Mucosa of stomach (tissue), 1 donor: ENCODE measurements around the gene MRPL53.
A peak's percentile ranks its signal among the peaks of the same experiment; 100 is the strongest.

Source experiments
- H3K27me3 ChIP-seq: one replicate; pipeline ENCODE4 v1.7.0; 2013; ENCODE audit warnings: mild to moderate bottlenecking, low read length; ENCODE audit not compliant: control insufficient read depth, insufficient read depth
- H3K36me3 ChIP-seq: one replicate; pipeline ENCODE4 v1.7.0; 2013; ENCODE audit warnings: low read length; ENCODE audit not compliant: control insufficient read depth, insufficient read depth
- H3K4me1 ChIP-seq: one replicate; pipeline ENCODE4 v1.7.0; 2013; ENCODE audit warnings: mild to moderate bottlenecking, low read length; ENCODE audit not compliant: control insufficient read depth, insufficient read depth
- H3K4me3 ChIP-seq: one replicate; pipeline ENCODE4 v1.7.0; 2013; ENCODE audit warnings: low read length
- H3K9ac ChIP-seq: one replicate; pipeline ENCODE4 v1.7.0; 2013; ENCODE audit warnings: mild to moderate bottlenecking, low read length, moderate library complexity
- H3K9me3 ChIP-seq: one replicate; pipeline ENCODE4 v1.7.0; 2013; ENCODE audit warnings: mild to moderate bottlenecking, low read length, moderate library complexity; ENCODE audit not compliant: control insufficient read depth
- donor health status: Pancreatic carcinoma.

The MRPL53 gene

DNA sequence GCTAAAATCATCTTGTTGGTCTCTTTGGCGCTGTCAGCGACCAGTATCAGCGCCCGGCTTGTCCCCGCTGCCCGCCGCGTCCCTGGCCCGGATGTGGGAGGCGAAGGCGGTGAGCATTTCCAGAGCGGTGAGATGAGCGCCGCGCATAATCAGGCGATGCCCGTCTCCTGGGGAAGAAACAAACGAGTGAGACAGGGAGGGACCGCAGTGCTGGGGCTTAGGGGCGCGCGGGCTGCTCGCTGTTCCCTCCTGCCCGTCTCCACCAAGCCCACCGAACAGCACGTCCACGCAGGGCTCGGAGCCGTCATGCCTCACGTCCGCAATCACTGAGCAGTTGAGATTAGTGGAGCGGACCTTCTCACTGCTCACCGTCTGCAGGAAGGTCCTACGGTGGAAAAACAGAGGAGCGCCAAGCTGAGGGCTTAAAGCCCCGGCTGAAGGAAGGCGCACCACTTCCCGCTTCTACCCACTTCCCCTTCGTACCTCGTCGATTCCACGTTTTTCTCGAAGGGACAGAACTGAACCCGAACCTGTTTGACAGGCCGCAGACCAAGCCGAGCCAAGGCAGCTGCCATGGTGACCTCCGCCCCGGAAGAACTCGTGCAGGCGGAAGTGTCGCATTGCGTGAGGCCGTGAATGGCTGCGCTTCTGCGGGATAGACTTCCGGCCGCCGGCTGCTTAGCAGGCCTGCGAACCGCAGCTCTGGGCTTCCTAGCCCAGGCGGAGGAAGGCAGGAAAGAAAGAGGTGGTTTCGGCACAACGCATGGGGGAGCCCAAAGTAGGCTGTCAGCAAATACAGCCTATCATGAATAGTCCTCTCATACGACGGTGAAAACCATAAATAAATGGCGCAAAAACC is at the start of gene MRPL53:
Gene MRPL53, minus strand, starts transcription at position 595 of the 859 bp plus-strand sequence. Its CDS starts 20 bp downstream, at position 575.
- Histone ChIP-seq H3K9ac (peak within 1 kb of the TSS; percentile 76), H3K9me3 (no peaks in the 10 kb centered on the region), H3K4me1 (peaks cover 14% of the 10 kb centered on the region), H3K36me3 (peaks cover 4% of the 10 kb centered on the region), H3K27me3 (no peaks in the 10 kb centered on the region), H3K4me3 (peak within 1 kb of the TSS; percentile 31)

DNA sequence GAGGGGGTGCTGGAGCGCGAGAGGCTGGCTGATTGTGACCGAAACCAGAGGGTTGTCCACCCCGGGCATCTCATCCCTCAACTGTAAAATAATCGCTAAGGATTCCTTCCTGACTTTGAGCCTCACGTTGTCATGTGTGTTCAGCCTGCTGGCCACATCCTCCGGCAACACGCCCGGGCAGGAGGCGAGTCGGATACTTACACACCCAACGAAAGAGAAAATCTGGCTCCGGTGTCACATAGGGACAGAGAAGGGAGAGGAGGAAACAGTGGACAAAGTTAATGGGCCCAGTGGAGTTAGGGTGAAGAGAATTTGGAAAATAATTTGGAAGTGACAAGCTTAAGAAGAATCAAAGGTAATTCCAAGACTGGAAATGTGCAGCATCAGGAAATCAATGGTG is 44.2 kb upstream of the MRPL53 start:
- no peak overlapping the region for H3K9ac ChIP-seq
- no peaks in the 10 kb centered on the region for H3K9me3 ChIP-seq
- H3K27me3 ChIP-seq = peaks cover 76% of the 10 kb centered on the region
- H3K4me1 ChIP-seq = peaks cover 21% of the 10 kb centered on the region
- peak overlapping the region; percentile 19 for H3K4me3 ChIP-seq
- no peaks in the 10 kb centered on the region for H3K36me3 ChIP-seq

DNA sequence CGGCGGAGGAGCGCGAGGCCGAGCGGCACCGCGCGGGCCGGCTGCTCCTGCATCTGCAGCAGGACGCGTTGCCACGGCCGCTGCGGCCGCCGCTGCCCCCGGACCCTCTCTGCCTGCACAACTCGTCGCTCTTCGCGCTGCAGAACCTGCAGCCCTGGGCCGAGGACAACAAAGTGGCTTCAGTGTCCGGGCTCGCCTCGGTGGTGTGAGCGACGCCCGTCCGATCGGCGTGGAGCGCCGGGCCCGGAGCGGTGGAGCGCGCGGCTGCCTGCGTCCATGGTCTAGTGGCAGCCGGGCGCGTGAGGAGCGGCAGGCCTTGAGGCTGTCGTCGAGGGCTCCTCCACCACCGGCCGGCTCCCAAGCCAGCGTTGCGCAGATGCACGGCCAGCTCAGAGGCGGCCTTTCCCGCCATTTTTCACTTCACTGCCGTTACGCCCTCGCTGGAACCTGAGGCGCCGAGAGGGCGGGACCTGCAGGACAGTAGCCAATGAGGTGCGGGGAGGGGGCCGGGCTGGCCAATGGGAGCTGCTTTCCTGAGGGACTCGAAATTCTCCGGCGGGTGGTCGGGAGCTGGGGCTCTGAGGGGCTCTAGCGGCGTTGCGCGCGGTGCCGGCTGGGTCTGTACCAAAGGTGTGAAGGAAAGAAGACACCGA is 43.6 kb upstream of the MRPL53 start:
- H3K27me3 ChIP-seq = peaks cover 81% of the 10 kb centered on the region
- H3K4me3 ChIP-seq = peak overlapping the region; percentile 19
- no peaks in the 10 kb centered on the region for H3K36me3 ChIP-seq
- no peaks in the 10 kb centered on the region for H3K9me3 ChIP-seq
- no peak overlapping the region for H3K9ac ChIP-seq
- peaks cover 21% of the 10 kb centered on the region for H3K4me1 ChIP-seq

DNA sequence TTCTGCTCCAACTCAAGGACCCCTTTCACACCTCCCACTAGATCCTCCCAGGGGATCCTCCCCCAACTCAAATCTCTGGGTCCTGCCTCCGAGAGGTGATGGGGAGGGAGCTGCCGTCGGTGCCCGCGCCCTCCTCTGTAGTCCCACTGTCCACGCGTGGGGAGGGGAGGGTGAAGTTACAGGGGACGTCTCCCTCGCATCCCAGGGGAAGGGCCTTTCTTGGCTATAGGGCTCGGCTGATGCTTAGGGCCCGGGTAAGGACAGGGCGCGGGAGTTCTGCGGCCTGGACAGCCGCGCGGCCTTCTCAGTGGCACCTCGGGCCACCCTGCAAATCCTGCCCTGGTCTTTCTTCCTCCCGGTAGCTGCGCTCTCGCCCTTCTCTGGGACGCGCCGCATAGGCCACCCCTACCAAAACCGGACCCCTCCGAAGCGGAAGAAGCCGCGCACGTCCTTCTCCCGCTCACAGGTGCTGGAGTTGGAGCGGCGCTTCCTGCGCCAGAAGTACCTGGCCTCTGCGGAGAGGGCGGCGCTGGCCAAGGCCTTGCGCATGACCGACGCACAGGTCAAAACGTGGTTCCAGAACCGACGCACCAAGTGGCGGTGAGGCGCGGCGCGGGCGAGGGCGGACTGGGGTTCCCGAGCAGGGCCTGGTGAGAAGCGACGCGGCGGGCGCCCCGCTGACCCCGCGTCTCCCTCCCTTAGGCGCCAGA is 42.9 kb upstream of the MRPL53 start:
- H3K27me3 ChIP-seq = peaks cover 87% of the 10 kb centered on the region
- H3K4me1 ChIP-seq = peaks cover 21% of the 10 kb centered on the region
- no peaks in the 10 kb centered on the region for H3K36me3 ChIP-seq
- no peak overlapping the region for H3K9ac ChIP-seq
- no peak overlapping the region for H3K4me3 ChIP-seq
- H3K9me3 ChIP-seq = no peaks in the 10 kb centered on the region

DNA sequence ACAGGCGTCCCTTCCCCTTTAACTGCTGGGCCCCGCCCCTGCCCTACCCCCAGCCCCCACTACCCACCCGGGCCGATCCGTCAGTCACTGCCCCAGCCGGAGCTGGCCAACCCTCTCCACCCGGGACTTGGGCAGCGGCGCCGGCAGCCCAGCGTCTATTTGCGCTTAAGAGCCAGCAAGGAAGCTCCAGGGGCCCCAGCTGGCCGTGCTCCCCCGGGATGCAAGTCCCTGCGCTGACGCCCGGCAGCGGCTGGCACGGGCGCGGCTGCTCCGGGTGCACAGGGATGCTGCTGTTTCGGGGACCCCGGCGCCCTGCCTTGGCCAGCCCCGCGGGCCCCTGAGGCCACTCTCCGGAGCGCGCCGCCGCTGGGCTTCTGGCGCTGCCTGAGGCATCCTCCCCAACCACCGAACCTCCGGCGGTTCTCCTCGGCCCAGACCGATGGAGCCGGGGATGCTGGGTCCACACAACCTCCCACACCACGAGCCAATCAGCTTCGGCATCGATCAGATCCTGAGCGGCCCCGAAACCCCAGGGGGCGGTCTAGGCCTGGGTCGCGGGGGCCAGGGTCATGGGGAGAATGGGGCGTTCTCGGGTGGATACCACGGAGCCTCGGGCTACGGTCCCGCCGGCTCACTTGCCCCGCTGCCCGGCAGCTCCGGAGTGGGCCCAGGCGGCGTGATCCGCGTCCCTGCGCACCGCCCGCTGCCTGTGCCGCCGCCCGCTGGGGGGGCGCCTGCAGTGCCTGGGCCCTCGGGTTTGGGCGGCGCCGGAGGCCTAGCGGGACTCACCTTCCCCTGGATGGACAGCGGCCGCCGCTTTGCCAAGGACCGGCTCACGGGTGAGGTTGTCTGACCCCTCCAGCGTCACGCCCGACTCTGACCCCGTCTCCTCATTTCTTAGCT is 42.1 kb upstream of the MRPL53 start, which contains the start of gene TLX2:
Gene TLX2, plus strand, starts transcription at position 83 of the 903 bp plus-strand sequence. Its CDS starts 357 bp downstream, at position 440.
- no peak within 1 kb of the TSS for H3K4me3 ChIP-seq

DNA sequence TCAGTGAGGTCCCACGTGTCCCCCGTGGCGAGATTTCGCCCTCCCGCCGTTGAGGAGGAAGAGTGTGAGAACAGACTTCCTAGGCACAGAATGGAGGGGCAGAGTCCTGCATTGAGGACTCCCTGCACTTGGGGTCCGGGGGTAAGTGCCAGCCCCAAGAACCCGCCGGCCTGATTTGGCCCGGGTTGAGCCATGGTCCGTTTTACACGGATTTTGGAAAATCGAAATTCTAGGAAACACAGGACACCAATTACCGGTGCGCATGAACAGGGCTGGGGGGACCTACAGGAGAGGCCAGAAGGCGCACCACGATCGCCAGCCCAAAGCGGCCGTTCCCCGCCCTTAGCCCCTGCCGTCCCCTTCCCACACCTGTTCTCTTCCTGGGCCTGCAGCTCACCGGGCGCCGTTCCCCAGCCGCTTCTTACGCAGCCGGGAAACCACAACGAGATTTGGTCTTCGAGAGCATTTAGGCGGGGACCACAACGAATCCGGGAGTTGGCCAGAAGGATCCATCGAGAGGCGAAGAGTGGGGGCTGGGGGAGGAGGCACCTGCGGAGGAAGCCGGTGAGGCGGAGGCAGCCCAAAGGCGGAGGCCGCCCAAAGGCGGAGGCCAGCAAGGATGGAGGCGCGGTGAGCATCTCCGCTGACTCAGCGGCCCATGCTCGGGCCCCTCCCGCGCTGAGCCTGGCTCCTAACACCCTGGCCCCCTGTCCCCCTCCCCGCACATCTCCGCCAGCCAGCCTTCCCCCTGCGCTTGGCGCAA is 41.3 kb upstream of the MRPL53 start:
- Histone ChIP-seq H3K4me3 (no peak overlapping the region), H3K36me3 (no peaks in the 10 kb centered on the region), H3K27me3 (peaks cover 91% of the 10 kb centered on the region)

More for the DNA sequence above, 42.1 kb upstream of the MRPL53 start, which contains the start of gene TLX2:
- H3K4me1 ChIP-seq = peaks cover 21% of the 10 kb centered on the region
- no peaks in the 10 kb centered on the region for H3K9me3 ChIP-seq
- H3K9ac ChIP-seq = no peak within 1 kb of the TSS
- H3K27me3 ChIP-seq = peaks cover 95% of the 10 kb centered on the region
- no peaks in the 10 kb centered on the region for H3K36me3 ChIP-seq

DNA sequence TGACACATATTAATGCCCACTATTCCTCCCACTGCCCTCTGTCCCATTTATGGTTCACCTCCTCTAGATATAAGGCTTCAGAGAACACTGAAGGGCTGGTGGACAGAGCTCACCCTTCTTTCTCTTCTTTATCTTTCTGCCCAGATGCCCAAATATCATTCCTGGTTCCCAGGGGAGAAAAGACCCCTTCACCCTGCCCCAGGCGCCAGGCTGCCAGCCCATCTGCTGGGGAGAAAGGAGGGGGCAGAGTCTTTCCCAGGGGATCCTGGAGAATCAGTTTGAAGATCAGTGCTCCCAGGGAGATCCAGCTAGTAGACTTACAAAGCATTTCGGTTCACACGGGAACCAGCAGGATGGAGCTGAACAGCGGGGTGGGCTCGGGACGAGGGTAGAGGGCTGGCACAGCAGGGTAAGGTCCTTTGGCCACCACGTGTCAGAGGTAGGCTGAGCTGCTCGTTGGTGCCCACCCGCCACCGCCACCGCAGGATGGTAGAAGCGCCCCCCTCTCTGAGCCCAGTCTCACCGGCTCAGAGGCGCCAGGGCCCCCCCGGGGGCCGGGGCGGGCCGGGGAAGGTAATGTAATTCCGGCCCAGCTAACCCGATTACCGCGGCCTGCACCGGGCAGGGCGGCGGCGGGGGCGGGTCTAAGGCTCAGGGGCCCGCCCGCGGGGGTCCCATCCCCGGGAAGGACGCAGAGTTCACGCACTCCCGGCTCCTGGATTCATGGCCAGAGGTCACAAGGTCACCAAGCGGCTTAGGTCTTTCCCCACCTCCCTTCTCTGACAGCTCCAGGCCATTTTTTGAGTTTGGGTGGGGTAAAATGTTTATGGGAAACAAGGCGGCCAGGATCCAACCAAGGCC is 40.5 kb upstream of the MRPL53 start:
- Histone ChIP-seq H3K9ac (no peak overlapping the region), H3K27me3 (peaks cover 89% of the 10 kb centered on the region), H3K9me3 (no peaks in the 10 kb centered on the region), H3K4me1 (peaks cover 27% of the 10 kb centered on the region), H3K4me3 (no peak overlapping the region), H3K36me3 (no peaks in the 10 kb centered on the region)

More for the DNA sequence above, 41.3 kb upstream of the MRPL53 start:
- Histone ChIP-seq H3K9me3 (no peaks in the 10 kb centered on the region), H3K4me1 (peaks cover 21% of the 10 kb centered on the region), H3K9ac (no peak overlapping the region)

DNA sequence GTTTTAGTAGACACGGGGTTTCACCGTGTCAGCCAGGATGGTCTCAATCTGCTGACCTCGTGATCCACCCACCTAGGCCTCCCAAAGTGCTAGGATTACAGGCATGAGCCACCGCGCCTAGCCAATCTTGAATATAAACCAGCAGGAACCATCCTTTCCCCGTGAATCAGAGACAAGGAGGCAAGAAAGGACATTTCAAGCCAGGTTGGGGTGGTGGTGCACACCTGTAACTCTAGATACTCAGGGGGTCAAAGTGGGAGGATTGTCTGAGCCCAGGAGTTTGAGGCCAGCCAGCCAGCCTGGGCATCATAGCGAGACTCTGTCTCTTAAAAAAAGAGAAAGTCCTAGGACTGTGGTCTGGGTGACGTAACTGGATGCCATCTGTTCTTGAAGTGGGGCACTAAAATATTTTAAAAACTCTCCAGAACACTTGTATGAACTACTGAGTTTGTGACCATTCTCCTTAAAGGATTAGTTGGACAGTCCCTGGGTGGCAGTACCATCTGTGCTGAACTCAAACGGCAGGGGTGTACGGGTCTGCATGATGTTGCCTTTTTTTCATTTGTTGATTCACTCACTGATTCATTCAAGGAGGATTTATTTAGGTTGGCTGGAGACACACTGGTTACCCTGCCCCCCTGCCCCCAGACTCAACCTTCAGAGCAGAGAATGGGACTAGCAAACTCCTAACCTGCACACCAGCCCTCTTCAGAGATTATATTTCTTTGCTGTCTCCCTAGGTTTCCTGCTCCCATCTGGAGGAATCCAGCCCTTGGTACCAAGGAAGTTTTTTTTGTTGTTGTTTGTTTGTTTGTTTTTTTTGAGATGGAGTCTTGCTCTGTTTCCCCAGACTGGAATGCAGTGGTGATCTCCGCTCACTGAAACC is 38.9 kb upstream of the MRPL53 start:
- Histone ChIP-seq H3K9ac (no peak overlapping the region), H3K4me1 (peaks cover 31% of the 10 kb centered on the region), H3K27me3 (peaks cover 76% of the 10 kb centered on the region), H3K9me3 (no peaks in the 10 kb centered on the region), H3K36me3 (no peaks in the 10 kb centered on the region), H3K4me3 (no peak overlapping the region)

DNA sequence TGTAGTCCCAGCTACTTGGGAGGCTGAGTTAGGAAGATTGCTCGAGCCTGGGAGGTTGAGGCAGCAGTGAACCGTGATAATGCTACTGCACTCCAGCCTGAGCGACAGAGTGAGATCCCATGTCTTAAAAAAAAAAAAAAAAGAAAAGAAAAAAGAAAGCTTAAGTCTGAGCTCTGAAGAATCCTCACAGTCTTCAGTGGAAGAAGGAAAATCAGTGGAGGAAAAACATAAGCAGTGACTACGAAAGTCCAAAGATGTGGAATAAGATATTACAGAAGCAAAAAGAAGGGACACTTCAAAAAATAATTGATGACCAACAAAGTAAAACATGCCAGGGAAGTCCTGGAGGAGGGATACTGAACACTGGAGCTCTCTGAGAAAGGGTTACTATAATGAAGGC is 37.8 kb upstream of the MRPL53 start:
- peaks cover 66% of the 10 kb centered on the region for H3K27me3 ChIP-seq
- no peak overlapping the region for H3K9ac ChIP-seq
- no peak overlapping the region for H3K4me3 ChIP-seq
- H3K9me3 ChIP-seq = no peaks in the 10 kb centered on the region
- peaks cover 36% of the 10 kb centered on the region for H3K4me1 ChIP-seq
- no peaks in the 10 kb centered on the region for H3K36me3 ChIP-seq
